HepG2 (cell line): ENCODE results near the gene PLK5. TPM values are rescaled to one million over a fixed set of nuclear protein-coding genes. Genes with fewer than 3 reads are reported as not detected.

Experiments
- ATAC-seq: fragments of 200-7000 bp; cut with Tn5 transposase; 3 replicates; pipeline ENCODE4 v1.9.1; 2020; ENCODE audit warnings: mild to moderate bottlenecking, moderate library complexity
- BruUV-seq: library from RNA; stranded (reverse); fragments of 400-500 nt; replicated peaks from 2 replicates; lab custom pipeline; 2021; lab: Mats Ljungman, UMichigan
- CTCF ChIA-PET: fragments of 300-600 bp; formaldehyde crosslinking; extraction: SDS; loops from one replicate; lab custom pipeline; 2021; ENCODE audit warnings: low total read pairs, inconsistent platforms, low intra/inter-chr PET ratio; lab: Yijun Ruan, JAX
- POLR2A ChIA-PET: fragments of 350-600 bp; sonication (Branson Sonifier 250); formaldehyde crosslinking; loops from one replicate; lab custom pipeline; 2020; ENCODE audit warnings: antibody characterized with exemption, inconsistent platforms; lab: Yijun Ruan, JAX
- DNase-seq: peaks from one replicate; pipeline ENCODE4 v3.0.0-alpha.2; 2015; ENCODE audit warnings: low spot score
- FAIRE-seq: peaks from 3 replicates; lab custom pipeline; 2011; peaks lifted over from hg19 to GRCh38; lab: Jason Lieb, UNC
- H2AFZ ChIP-seq: one replicate; pipeline ENCODE4 v1.6.1; 2011; ENCODE audit warnings: low read length, inconsistent platforms
- H3K27ac ChIP-seq: fragments of 300-600 bp; 3 replicates; pipeline ENCODE4 v1.8.0; 2011; ENCODE audit warnings: mixed run types, mild to moderate bottlenecking, mixed read lengths, low read length, inconsistent platforms; ENCODE audit not compliant: insufficient read depth; ENCODE audit errors: extremely low read length
- H3K27me3 ChIP-seq, 2 experiments: fragments of 200-600 bp in 1 of 2; 2 replicates in 1 of 2; 3 replicates in 1 of 2; pipeline versions ENCODE4 v1.6.0 to v1.8.0; 2011; ENCODE audit warnings: low read length in 2 of 2, mild to moderate bottlenecking in 2 of 2, moderate library complexity in 2 of 2, inconsistent platforms in 1 of 2; ENCODE audit not compliant: insufficient read depth in 2 of 2, control insufficient read depth in 1 of 2
- H3K36me3 ChIP-seq, 2 experiments: fragments of 200-600 bp in 1 of 2; replicated peaks in 1 of 2; 2 replicates in 1 of 2; 3 replicates in 1 of 2; pipeline versions ENCODE4 v1.5.1 to v1.8.0; 2011; ENCODE audit warnings: low read length in 2 of 2, inconsistent platforms in 1 of 2; ENCODE audit not compliant: insufficient read depth in 2 of 2, control insufficient read depth in 1 of 2
- H3K4me1 ChIP-seq: 2 replicates; pipeline ENCODE4 v1.5.1; 2012; ENCODE audit warnings: low read length, inconsistent platforms; ENCODE audit not compliant: insufficient read depth
- H3K4me2 ChIP-seq: 2 replicates; pipeline ENCODE4 v1.6.0; 2011; ENCODE audit warnings: low read depth, low read length, inconsistent platforms
- H3K4me3 ChIP-seq, 3 experiments: fragments of 200-600 bp in 1 of 3; sonication (generic), shearing (Covaris generic) in 1 of 3; replicated peaks in 1 of 3; 2 replicates each; pipeline ENCODE4 v1.5.1; 2011 to 2016; ENCODE audit warnings: low read length in 3 of 3, inconsistent platforms in 2 of 3, low read depth in 2 of 3, mild to moderate bottlenecking in 2 of 3, control low read depth in 1 of 3, mixed read lengths in 1 of 3; ENCODE audit not compliant: insufficient read depth in 1 of 3
- H3K79me2 ChIP-seq: one replicate; pipeline ENCODE4 v1.6.1; 2011; ENCODE audit warnings: low read length, inconsistent platforms; ENCODE audit not compliant: insufficient read depth
- H3K9ac ChIP-seq: 2 replicates; pipeline ENCODE4 v1.6.0; 2011; ENCODE audit warnings: mild to moderate bottlenecking, low read depth, low read length, inconsistent platforms; ENCODE audit not compliant: insufficient read depth
- H3K9me3 ChIP-seq: 2 replicates; pipeline ENCODE4 v1.5.1; 2012; ENCODE audit warnings: mild to moderate bottlenecking, low read length
- H4K20me1 ChIP-seq: 2 replicates; pipeline ENCODE4 v1.6.0; 2011; ENCODE audit warnings: inconsistent platforms, mild to moderate bottlenecking, low read length, moderate library complexity; ENCODE audit not compliant: insufficient read depth
- ARNT ChIP-seq: fragments of 450-650 bp; IDR thresholded peaks from 2 replicates; pipeline ENCODE4 v1.6.1; 2017
- ARNTL ChIP-seq: sonication (generic); formaldehyde crosslinking; IDR thresholded peaks from 2 replicates; pipeline ENCODE4 v1.4.0; 2020; ENCODE audit warnings: mild to moderate bottlenecking, missing genetic modification reagents
- BHLHE40 ChIP-seq: IDR thresholded peaks from 2 replicates; pipeline ENCODE4 v1.6.1; 2011; ENCODE audit warnings: low read length, improper control_type of control experiment
- ELF4 ChIP-seq: sonication (generic); formaldehyde crosslinking; IDR thresholded peaks from 2 replicates; pipeline ENCODE4 v1.5.0; 2020; ENCODE audit warnings: missing genetic modification reagents, mild to moderate bottlenecking, moderate library complexity, borderline replicate concordance
- FOSL2 ChIP-seq: sonication (generic); formaldehyde crosslinking; IDR thresholded peaks from 2 replicates; pipeline ENCODE4 v1.4.0; 2020; ENCODE audit warnings: missing genetic modification reagents
- GABPB1 ChIP-seq: IDR thresholded peaks from 2 replicates; pipeline ENCODE4 v1.6.1; 2016; ENCODE audit warnings: mild to moderate bottlenecking, missing genetic modification reagents, moderate library complexity, missing compliant biosample characterization
- HNRNPH1 ChIP-seq: fragments of 200-400 bp; formaldehyde crosslinking; optimal IDR thresholded peaks from 2 replicates; pipeline ENCODE3; 2017; ENCODE audit warnings: mild to moderate bottlenecking, low read depth, low read length
- HNRNPLL ChIP-seq: fragments of 200-400 bp; formaldehyde crosslinking; IDR thresholded peaks from 2 replicates; pipeline ENCODE4 v1.6.1; 2017; ENCODE audit warnings: mild to moderate bottlenecking, low read depth, low read length; ENCODE audit not compliant: poor library complexity, severe bottlenecking
- MAFF ChIP-seq: IDR thresholded peaks from 2 replicates; pipeline ENCODE4 v1.6.1; 2011; ENCODE audit warnings: low read depth, low read length, improper control_type of control experiment
- MAFK ChIP-seq, 2 experiments: IDR thresholded peaks in 1 of 2; conservative IDR thresholded peaks in 1 of 2; 2 replicates each; pipeline ENCODE4 v1.6.1; 2011; ENCODE audit warnings: improper control_type of control experiment in 2 of 2, low read length in 2 of 2
- NR2F6 ChIP-seq, 2 experiments: IDR thresholded peaks; 2 replicates each; pipeline ENCODE4 v1.6.1; 2016; ENCODE audit warnings: antibody characterized with exemption in 1 of 2, mild to moderate bottlenecking in 1 of 2
- PRDM10 ChIP-seq: sonication (generic); formaldehyde crosslinking; IDR thresholded peaks from 2 replicates; pipeline ENCODE4 v1.4.0; 2020; ENCODE audit warnings: low read depth, missing genetic modification reagents
- ZC3H13 ChIP-seq: sonication (generic); formaldehyde crosslinking; IDR thresholded peaks from 2 replicates; pipeline ENCODE4 v1.8.1; 2023; ENCODE audit warnings: mild to moderate bottlenecking, missing genetic modification reagents, moderate library complexity
- ZNF180 ChIP-seq: sonication (generic); formaldehyde crosslinking; IDR thresholded peaks from 2 replicates; pipeline ENCODE4 v1.4.0; 2020; ENCODE audit warnings: low read depth, missing genetic modification reagents, borderline replicate concordance
- ZNF468 ChIP-seq: sonication (generic); formaldehyde crosslinking; IDR thresholded peaks from 2 replicates; pipeline ENCODE4 v1.8.0; 2022; ENCODE audit warnings: mild to moderate bottlenecking, moderate library complexity, missing genetic modification reagents
- ZNF660 ChIP-seq: sonication (generic); formaldehyde crosslinking; IDR thresholded peaks from 2 replicates; pipeline ENCODE4 v1.5.1; 2020; ENCODE audit warnings: mild to moderate bottlenecking, low read depth, missing genetic modification reagents, borderline replicate concordance
- ZNF770 ChIP-seq: sonication (generic); formaldehyde crosslinking; IDR thresholded peaks from 2 replicates; pipeline ENCODE4 v1.5.0; 2020; ENCODE audit warnings: mild to moderate bottlenecking, missing genetic modification reagents
- WGBS: methylation state at CpG from one replicate; pipeline ENCODE4 v1.1.6; 2017; ENCODE audit warnings: low lambda C conversion rate; 5-methylcytosine and 5-hydroxymethylcytosine counted together
- in situ Hi-C: cut with HindIII; loops from 2 replicates; pipeline ENCODE4 v1.10.0; 2017; ENCODE audit warnings: low pct_unique_long_range_greater_than_20kb; ENCODE audit not compliant: extremely low pct_ligation_motif_present
- intact Hi-C: fragments of 100-400 bp; cut with micrococcal nuclease; formaldehyde crosslinking; loops from one replicate; pipeline ENCODE4 v1.10.0; 2022; ENCODE audit not compliant: unreplicated experiment
- polyA plus RNA-seq, 8 experiments: library from polyadenylated mRNA; depleted of rRNA in 3 of 8; stranded (reverse) in 7 of 8; unstranded in 1 of 8; fragments of >200 nt; fragmentation: Illumina TruSeq in 4 of 8; extraction: Trizol in 4 of 8; gene quantifications; 2 replicates each; pipeline versions ENCODE4 v1.2.1 to v1.2.3, GENCODE V29; 2011 to 2016; ENCODE audit warnings: low read depth in 4 of 8, missing spikeins in 1 of 8, mixed read lengths in 1 of 8; ENCODE audit not compliant: insufficient read depth in 1 of 8
- total RNA-seq, 5 experiments: library from RNA; depleted of rRNA; stranded (reverse); fragments of >200 nt; fragmentation: Illumina TruSeq; extraction: Trizol; gene quantifications; 2 replicates each; pipeline ENCODE4 v1.2.3, GENCODE V29; 2016; ENCODE audit warnings: low read depth in 1 of 5

Gene PLK5
- total and polyA plus RNA-seq, 2 of the 13 experiments (the other 11 are each of a cell fraction or from before 2014, with no cell fraction given): not detected

DNA sequence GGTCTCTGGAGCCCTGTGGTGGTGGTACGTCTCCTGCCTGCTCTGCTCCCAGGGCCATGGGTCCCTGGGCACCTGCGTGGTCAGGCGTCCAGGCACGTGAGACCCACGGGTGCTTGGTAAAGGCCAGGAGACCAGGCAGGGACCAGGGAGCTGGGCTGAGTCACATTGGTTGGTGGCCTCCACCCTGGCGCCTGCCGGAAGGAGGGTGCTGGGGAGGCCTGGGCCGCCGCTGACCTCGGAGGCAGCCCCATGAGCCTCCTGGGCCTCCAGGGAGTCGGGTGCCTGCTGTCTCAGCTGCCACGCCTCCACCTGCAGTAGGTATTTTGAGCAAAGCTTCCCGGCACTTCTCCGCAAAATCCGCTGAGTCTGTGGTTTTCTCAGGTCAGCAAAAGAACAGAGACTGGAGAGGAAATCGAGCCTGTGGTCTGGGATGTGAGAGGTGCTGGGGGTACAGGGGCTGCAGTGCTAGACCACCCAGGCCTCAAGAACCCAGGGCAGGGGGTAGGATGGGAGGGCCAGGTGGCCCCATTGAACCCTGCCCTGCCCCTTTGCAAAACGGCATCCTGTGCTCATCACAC is 3.6 kb upstream of the PLK5 start:
- 0% methylated on average over 2 of the region's 17 CpGs for WGBS
- ATAC-seq (peak; percentile 13; the same call in 1 of the 3 replicates), FAIRE-seq (no peak), DNase-seq (no peak)
- intact Hi-C loops: no loop called here
- no TSS peak for BruUV-seq
- Histone ChIP-seq H3K4me2 (0 out of 2 replicates have a peak overlapping the region, but pooled peaks have one; percentile 3), H2AFZ (no peak overlapping the region), H3K9me3 (no peaks in the 10 kb centered on the region), H4K20me1 (no peaks in the 10 kb centered on the region), H3K79me2 (no peaks in the 10 kb centered on the region), H3K36me3 (no peaks in the 10 kb centered on the region), H3K4me1 (peaks cover 20% of the 10 kb centered on the region), H3K4me3 (no peak overlapping the region), H3K27ac (no peak overlapping the region), H3K9ac (no peak overlapping the region), H3K27me3 (peaks cover 22 to 52% of the 10 kb centered on the region in 2 experiments)
- ChIA-PET POLR2A (no interaction called here), CTCF (no interaction called here)
- in situ Hi-C loops: no loop called here
- no peak for TF ChIP-seq ZNF180 (CRISPR knock-in tag)
- TF ChIP-seq NR2F6 (IDR thresholded peaks at IDR 0.05): no peak
- TF ChIP-seq NR2F6 (CRISPR knock-in tag; IDR thresholded peaks at IDR 0.05): no peak
- peak; percentile 59; the same call in 1 of the 2 replicates for TF ChIP-seq GABPB1 (CRISPR knock-in tag)
- TF ChIP-seq ZNF770 (CRISPR knock-in tag): peak; percentile 78
- no peak for TF ChIP-seq ZNF660 (CRISPR knock-in tag)
- peak; percentile 74 for TF ChIP-seq MAFF
- no peak for TF ChIP-seq ZNF468 (CRISPR knock-in tag)
- TF ChIP-seq FOSL2 (CRISPR knock-in tag): peak; percentile 21; the same call in 1 of the 2 replicates
- TF ChIP-seq ARNTL (CRISPR knock-in tag): 0 out of 2 replicates have a peak, but pooled peaks have one; percentile 37
- no peak for TF ChIP-seq ELF4 (CRISPR knock-in tag)
- TF ChIP-seq ARNT: no peak
- TF ChIP-seq MAFK (conservative IDR thresholded peaks at IDR 0.05 in 1 of 2, IDR thresholded peaks at IDR 0.05 in 1 of 2; ENCODE audit: low read length in 2 of 2): peak; percentile 81 to 86
- TF ChIP-seq HNRNPH1: no peak
- TF ChIP-seq HNRNPLL: peak; percentile 72
- TF ChIP-seq BHLHE40: peak; percentile 88
- TF ChIP-seq PRDM10: no peak
- no peak for TF ChIP-seq ZC3H13 (CRISPR knock-in tag)
